H1 (cell line): ENCODE data around the gene FAM221B. TPM values are rescaled to one million over a fixed set of nuclear protein-coding genes. Genes with fewer than 3 reads are reported as not detected.

Experiments used
- FOSL1 ChIP-seq: IDR thresholded peaks from 2 replicates; pipeline ENCODE4 v1.6.1; 2011; ENCODE audit warnings: mild to moderate bottlenecking, low read depth, low read length, moderate library complexity; ENCODE audit not compliant: insufficient read depth
- RXRA ChIP-seq: IDR thresholded peaks from 2 replicates; pipeline ENCODE4 v1.6.1; 2011; ENCODE audit warnings: low read depth, mild to moderate bottlenecking, low read length, moderate library complexity; ENCODE audit not compliant: insufficient read depth
- YY1 ChIP-seq: IDR thresholded peaks from 2 replicates; pipeline ENCODE4 v1.6.1; 2011; ENCODE audit warnings: low read depth, mild to moderate bottlenecking, low read length
- polyA plus RNA-seq, 7 experiments: library from polyadenylated mRNA; depleted of rRNA in 3 of 7; stranded (reverse) in 5 of 7; unstranded in 2 of 7; fragments of >200 nt in 5 of 7; fragments of 200-250 nt in 2 of 7; gene quantifications; 1 replicate in 5 of 7; 2 replicates in 1 of 7; 4 replicates in 1 of 7; pipeline versions ENCODE4 v1.2.1 to v1.2.3, GENCODE V29; 2011 to 2013; ENCODE audit warnings: missing spikeins in 2 of 7, mixed read lengths in 2 of 7
- total RNA-seq: library from RNA; stranded (reverse); fragmentation: NEBNext Ultra II Directional; extraction: Animal tissue kit (Norgen Biotek cat#: 25700); gene quantifications from 2 replicates; pipeline ENCODE4 v1.2.1, GENCODE V29; 2021

FAM221B gene
- total and polyA plus RNA-seq, 2 of the 8 experiments (the other 6 are each of a cell fraction or from before 2014, with no cell fraction given): not detected

DNA sequence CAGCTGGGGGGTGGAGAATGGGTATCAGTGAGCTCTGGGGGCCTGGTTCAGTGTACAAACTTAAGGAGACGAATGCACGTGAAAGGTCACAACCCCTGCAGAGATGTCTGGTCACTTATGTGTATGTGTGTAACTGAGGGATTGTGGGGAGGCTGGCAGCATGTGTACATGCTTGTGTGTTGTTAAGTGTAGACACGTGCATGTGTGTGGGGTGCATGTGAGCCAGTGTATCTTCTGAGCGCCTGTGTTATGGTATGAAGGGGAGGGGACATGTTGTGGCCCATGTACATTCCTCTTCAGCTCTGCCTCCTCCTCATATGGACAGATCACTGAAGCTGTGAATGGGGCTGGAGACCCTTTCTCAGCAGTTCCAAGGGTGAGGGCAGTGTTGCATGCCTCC is 2.5 kb upstream of the FAM221B start (continued):
- no peak for TF ChIP-seq FOSL1
- no peak for TF ChIP-seq RXRA
- no peak for TF ChIP-seq YY1
